C4-2B (cell line): Measurements from ENCODE around the gene CRABP1.

Experiments
- H3K27ac ChIP-seq: fragments of 450-650 bp; 2 replicates; pipeline ENCODE4 v1.5.1; 2017
- ZFX ChIP-seq: fragments of 450-650 bp; IDR thresholded peaks from 2 replicates; pipeline ENCODE4 v1.6.1; 2017
- TF ChIP-seq, protein P1 (sequence below): fragments of 450-650 bp; conservative IDR thresholded peaks from 2 replicates; pipeline ENCODE4 v1.5.1; 2017; ENCODE audit warnings: mild to moderate bottlenecking

Gene CRABP1

GRCh38 chr15:78338781-78339180 lies 1.4 kb upstream of the CRABP1 start:
- H3K27ac ChIP-seq: no peak overlapping the region
- TF ChIP-seq, protein P1, sequence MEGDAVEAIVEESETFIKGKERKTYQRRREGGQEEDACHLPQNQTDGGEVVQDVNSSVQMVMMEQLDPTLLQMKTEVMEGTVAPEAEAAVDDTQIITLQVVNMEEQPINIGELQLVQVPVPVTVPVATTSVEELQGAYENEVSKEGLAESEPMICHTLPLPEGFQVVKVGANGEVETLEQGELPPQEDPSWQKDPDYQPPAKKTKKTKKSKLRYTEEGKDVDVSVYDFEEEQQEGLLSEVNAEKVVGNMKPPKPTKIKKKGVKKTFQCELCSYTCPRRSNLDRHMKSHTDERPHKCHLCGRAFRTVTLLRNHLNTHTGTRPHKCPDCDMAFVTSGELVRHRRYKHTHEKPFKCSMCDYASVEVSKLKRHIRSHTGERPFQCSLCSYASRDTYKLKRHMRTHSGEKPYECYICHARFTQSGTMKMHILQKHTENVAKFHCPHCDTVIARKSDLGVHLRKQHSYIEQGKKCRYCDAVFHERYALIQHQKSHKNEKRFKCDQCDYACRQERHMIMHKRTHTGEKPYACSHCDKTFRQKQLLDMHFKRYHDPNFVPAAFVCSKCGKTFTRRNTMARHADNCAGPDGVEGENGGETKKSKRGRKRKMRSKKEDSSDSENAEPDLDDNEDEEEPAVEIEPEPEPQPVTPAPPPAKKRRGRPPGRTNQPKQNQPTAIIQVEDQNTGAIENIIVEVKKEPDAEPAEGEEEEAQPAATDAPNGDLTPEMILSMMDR: no peak
- TF ChIP-seq ZFX: no peak

- no peak for TF ChIP-seq ZFX
- TF ChIP-seq, protein P1: no peak
- H3K27ac ChIP-seq: no peak overlapping the region
These were observed 594 bp upstream of the CRABP1 start for GRCh38 chr15:78339559-78339958.

DNA sequence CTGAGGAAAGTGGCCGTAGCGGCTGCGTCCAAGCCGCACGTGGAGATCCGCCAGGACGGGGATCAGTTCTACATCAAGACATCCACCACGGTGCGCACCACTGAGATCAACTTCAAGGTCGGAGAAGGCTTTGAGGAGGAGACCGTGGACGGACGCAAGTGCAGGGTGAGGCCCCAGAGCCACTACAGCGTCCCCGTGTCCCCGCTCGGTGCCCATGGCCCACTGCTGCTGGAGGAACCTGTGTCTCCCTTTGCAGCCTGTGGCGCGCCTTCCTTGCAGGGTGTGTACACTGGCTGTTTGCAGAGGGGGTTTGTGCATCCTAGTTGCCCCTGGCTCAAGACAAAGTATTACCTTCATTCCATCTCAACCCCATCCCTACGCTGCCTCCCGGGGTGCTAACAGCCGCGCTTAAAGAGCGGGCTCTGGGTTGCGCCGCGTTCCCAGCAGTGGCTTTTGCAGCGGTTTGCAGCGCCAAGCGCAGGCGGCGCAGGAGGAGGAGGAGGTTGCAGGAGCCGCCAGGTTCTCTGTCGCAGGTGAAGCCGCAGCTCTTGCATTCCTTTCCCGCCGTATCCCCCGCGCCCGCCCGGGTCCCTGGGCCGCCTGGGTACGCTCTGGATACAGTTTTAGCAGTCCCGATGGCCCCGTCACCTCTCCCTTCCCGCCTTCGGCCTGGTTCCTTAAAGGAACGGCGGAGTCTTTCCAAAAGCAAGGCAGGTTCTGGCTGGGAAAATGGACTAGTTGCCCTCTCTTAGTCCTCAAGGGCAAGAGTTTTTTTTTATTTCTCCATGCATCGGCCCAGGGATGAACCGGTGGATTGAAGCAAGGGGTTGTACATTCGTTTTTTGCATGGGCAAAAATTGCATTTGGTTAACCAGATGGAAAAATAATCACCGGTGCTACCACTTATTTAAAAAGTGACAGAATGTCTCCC lies 1.2 kb downstream of the CRABP1 start:
- TF ChIP-seq ZFX: no peak
- TF ChIP-seq, protein P1: no peak

DNA sequence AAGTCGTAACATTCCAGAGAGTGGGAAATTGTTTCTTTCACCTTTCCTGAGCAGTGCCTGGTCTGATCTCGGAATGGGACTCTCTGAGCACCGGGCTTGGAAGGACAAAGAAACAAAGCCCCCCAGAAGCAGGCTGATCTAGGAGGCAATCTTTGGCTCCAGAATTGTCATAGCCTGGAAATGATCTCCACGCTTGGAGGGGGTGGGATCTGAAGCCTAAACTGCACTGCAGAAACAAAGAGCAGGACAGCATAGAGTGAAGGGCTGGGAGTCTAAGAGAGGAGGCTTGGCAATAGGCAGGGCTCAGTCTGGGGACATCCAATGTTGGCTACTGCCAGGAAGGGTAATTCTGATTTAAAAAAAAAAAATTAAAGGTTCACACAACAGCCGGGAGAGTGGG lies 1.9 kb downstream of the CRABP1 start:
- no peak for TF ChIP-seq ZFX
- TF ChIP-seq, protein P1: no peak
- H3K27ac ChIP-seq: no peak overlapping the region

More for the DNA sequence above, 1.2 kb downstream of the CRABP1 start:
- H3K27ac ChIP-seq: no peak overlapping the region

GRCh38 chr15:78343276-78344060 lies 3.3 kb downstream of the CRABP1 start:
- TF ChIP-seq, protein P1: no peak
- no peak for TF ChIP-seq ZFX
- no peak overlapping the region for H3K27ac ChIP-seq

- TF ChIP-seq ZFX: no peak
- H3K27ac ChIP-seq: no peak overlapping the region
These were observed 5.4 kb downstream of the CRABP1 start for GRCh38 chr15:78345396-78346125.
